Neural crest cell (in vitro differentiated cells): ENCODE data around the gene GRM3. TPM values are rescaled to one million over a fixed set of nuclear protein-coding genes. Genes with fewer than 3 reads are reported as not detected.

ENCODE experiments used
- DNase-seq: peaks from one replicate; pipeline ENCODE4 v3.0.0; 2021; ENCODE audit warnings: low read depth, mixed read lengths, low spot score
- H3K27ac Mint-ChIP-seq: one replicate; pipeline ENCODE4 v1.8.0; 2021; ENCODE audit warnings: mild to moderate bottlenecking, mixed read lengths; ENCODE audit not compliant: unreplicated experiment
- H3K27me3 Mint-ChIP-seq: 2 replicates; pipeline ENCODE4 v1.8.0; 2021; ENCODE audit warnings: low read depth, mild to moderate bottlenecking, mixed read lengths
- H3K36me3 Mint-ChIP-seq: 2 replicates; pipeline ENCODE4 v1.8.0; 2021; ENCODE audit warnings: low read depth, mild to moderate bottlenecking, mixed read lengths
- H3K4me1 Mint-ChIP-seq: 2 replicates; pipeline ENCODE4 v1.8.0; 2021; ENCODE audit warnings: mixed read lengths
- H3K4me3 Mint-ChIP-seq: one replicate; pipeline ENCODE4 v1.8.0; 2021; ENCODE audit warnings: mild to moderate bottlenecking, mixed read lengths
- H3K9me3 Mint-ChIP-seq: 2 replicates; pipeline ENCODE4 v1.8.0; 2021; ENCODE audit warnings: mixed read lengths
- total RNA-seq: library from RNA; stranded (reverse); gene quantifications from 2 replicates; pipeline ENCODE4 v1.2.1, GENCODE V29; 2021
- TF ChIP-seq, protein P1 (sequence below): fragments of 200-600 bp; sonication (generic); conservative IDR thresholded peaks from 2 replicates; pipeline ENCODE4 v1.5.0; 2021; ENCODE audit warnings: antibody characterized with exemption, mild to moderate bottlenecking

Gene GRM3
- total RNA-seq, 1 donor from 2014 or later: 2.9 TPM

DNA sequence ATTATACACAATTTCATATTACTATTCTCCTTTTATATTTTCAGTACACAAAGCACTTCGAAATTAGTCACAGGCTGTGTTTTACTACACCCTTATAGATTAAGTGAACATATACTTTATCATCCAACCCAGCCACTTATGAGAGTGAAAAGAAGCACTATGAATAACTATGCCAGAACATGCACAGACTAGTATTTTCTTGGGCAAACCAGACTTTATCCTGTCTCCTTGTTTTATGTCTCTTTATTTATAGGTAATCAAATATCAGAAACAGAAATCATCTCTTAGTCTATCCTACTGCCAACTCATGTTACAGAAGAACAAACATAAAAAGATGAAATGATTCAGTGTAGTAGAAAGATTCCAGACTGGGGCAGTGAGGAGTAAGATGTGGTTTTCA, 171.8 kb downstream of the GRM3 start:
- no peak overlapping the region for H3K4me3 Mint-ChIP-seq
- TF ChIP-seq, protein P1, sequence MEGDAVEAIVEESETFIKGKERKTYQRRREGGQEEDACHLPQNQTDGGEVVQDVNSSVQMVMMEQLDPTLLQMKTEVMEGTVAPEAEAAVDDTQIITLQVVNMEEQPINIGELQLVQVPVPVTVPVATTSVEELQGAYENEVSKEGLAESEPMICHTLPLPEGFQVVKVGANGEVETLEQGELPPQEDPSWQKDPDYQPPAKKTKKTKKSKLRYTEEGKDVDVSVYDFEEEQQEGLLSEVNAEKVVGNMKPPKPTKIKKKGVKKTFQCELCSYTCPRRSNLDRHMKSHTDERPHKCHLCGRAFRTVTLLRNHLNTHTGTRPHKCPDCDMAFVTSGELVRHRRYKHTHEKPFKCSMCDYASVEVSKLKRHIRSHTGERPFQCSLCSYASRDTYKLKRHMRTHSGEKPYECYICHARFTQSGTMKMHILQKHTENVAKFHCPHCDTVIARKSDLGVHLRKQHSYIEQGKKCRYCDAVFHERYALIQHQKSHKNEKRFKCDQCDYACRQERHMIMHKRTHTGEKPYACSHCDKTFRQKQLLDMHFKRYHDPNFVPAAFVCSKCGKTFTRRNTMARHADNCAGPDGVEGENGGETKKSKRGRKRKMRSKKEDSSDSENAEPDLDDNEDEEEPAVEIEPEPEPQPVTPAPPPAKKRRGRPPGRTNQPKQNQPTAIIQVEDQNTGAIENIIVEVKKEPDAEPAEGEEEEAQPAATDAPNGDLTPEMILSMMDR: no peak
- no peak overlapping the region for H3K27ac Mint-ChIP-seq
- DNase-seq: no peak
- peaks cover 4% of the 10 kb centered on the region for H3K4me1 Mint-ChIP-seq
- no peaks in the 10 kb centered on the region for H3K36me3 Mint-ChIP-seq
- no peaks in the 10 kb centered on the region for H3K9me3 Mint-ChIP-seq
- H3K27me3 Mint-ChIP-seq: no peaks in the 10 kb centered on the region

DNA sequence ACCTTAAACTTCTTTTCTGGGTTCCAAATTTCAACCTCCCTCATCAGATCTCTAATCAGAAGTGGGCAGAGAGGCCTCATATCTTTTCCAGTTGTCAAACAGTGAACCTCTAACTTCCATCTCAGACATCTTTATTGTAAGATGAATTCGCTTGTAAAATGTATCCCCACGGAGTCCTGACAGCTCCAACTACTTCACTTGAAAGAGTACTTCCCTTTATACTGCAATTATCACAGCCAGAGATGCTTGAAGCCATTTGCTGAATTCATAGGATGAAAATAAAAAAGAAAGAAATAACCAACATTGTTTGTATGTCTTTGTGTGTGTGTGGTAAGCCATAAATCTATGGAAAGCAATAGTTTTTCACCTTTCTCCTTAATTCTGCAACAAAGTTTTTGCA, 175.2 kb downstream of the GRM3 start:
- Mint-ChIP-seq H3K4me3 (no peak overlapping the region), H3K4me1 (peaks cover 4% of the 10 kb centered on the region), H3K9me3 (no peaks in the 10 kb centered on the region), H3K27ac (no peak overlapping the region), H3K36me3 (no peaks in the 10 kb centered on the region), H3K27me3 (no peaks in the 10 kb centered on the region)
- TF ChIP-seq, protein P1: no peak
- DNase-seq: no peak

DNA sequence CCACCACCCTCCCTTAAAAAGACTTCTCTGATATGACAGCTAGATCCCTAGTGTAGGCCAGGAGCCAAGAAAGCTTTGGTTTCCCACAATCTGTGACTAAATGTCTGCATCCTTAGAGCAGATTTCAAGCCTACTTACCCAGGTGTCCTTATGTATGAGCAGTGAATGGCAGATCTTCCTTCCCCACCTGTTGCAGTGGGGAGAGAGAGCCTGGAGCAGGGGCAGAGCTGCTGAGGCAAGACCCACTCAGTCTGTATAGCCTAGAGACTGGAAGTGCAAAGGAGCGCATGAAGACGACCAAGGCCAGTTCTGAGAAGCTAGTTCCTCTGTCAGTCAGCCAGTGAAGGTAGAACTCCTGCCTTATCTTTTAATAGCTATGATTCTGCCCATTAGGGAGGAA, 180.1 kb downstream of the GRM3 start:
- TF ChIP-seq, protein P1: no peak
- no peak for DNase-seq
- Mint-ChIP-seq H3K36me3 (no peaks in the 10 kb centered on the region), H3K27me3 (no peaks in the 10 kb centered on the region), H3K9me3 (no peaks in the 10 kb centered on the region), H3K27ac (no peak overlapping the region), H3K4me1 (peaks cover 5% of the 10 kb centered on the region), H3K4me3 (no peak overlapping the region)

DNA sequence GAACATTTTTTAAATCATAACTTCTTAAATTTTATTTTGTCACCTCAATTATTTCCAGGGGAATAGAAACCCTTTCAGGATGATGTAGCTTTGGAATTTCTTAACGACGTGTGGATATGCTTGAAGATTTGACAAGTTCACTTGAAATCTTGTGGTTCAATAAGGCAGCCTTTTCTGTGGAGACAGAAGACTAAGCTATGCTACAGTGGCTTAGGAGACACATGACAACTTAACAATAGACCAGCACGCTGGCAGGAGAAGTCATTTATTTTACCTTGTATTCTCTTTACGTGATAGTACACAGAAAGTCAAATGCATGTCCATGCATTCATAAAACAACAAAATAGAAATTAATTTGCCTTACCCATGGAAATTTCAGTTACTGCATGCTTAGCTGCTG, 181.6 kb downstream of the GRM3 start:
- no peaks in the 10 kb centered on the region for H3K9me3 Mint-ChIP-seq
- H3K36me3 Mint-ChIP-seq: no peaks in the 10 kb centered on the region
- no peaks in the 10 kb centered on the region for H3K27me3 Mint-ChIP-seq
- no peak for DNase-seq
- TF ChIP-seq, protein P1: no peak
- no peak overlapping the region for H3K27ac Mint-ChIP-seq
- no peak overlapping the region for H3K4me3 Mint-ChIP-seq
- peaks cover 5% of the 10 kb centered on the region for H3K4me1 Mint-ChIP-seq

DNA sequence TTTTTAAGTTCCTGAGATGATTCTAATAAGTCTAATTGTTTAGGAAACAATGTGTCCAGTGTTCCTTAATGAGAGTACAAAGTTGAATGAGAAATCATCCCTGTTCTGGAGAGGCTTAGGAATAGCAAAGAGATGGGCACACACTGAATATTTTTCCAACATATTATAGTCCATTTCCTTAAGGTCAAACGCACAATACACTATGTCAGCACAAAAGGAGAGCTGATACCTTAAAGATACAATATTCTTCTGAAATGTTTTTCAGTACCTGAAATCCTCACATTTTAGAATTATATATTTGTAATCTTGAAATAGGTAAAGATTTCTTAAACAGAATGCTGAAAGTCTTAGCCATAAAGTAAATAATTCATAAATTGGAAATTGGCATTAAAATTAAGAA, 183.2 kb downstream of the GRM3 start:
- no peak overlapping the region for H3K4me3 Mint-ChIP-seq
- H3K9me3 Mint-ChIP-seq: no peaks in the 10 kb centered on the region
- H3K36me3 Mint-ChIP-seq: no peaks in the 10 kb centered on the region
- TF ChIP-seq, protein P1: no peak
- peaks cover 5% of the 10 kb centered on the region for H3K4me1 Mint-ChIP-seq
- no peak for DNase-seq
- H3K27me3 Mint-ChIP-seq: no peaks in the 10 kb centered on the region
- H3K27ac Mint-ChIP-seq: no peak overlapping the region

DNA sequence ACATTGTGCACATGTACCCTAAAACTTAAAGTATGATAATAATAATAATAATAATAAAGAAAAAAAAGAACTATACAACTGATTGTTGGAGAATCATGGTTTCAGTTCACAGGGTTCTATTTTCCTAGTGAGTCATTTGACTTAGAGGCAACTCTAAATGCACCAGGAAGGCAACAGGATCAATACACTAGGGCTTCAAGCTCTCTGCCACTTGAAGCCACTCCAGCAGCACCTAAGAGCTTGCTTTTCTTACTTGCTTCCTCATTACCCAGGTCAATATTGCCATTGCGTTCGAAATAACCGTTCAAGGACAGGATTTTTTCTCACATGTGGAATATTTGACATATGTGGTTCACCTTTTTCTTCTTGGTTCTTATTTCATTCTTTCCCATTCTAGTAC, 189.7 kb downstream of the GRM3 start:
- Mint-ChIP-seq H3K9me3 (no peaks in the 10 kb centered on the region), H3K27ac (no peak overlapping the region), H3K4me1 (no peaks in the 10 kb centered on the region), H3K27me3 (no peaks in the 10 kb centered on the region), H3K4me3 (no peak overlapping the region), H3K36me3 (no peaks in the 10 kb centered on the region)
- no peak for DNase-seq
- TF ChIP-seq, protein P1: no peak
